22Rv1 (cell line): ENCODE results near the gene FAM120B.

ENCODE experiments used
- ZFX ChIP-seq: fragments of 450-650 bp; IDR thresholded peaks from 2 replicates; pipeline ENCODE4 v1.6.1; 2017; ENCODE audit warnings: antibody characterized with exemption, borderline replicate concordance
- TF ChIP-seq, protein P1 (sequence below): fragments of 450-650 bp; IDR thresholded peaks from 2 replicates; pipeline ENCODE4 v1.5.1; 2017; ENCODE audit warnings: mild to moderate bottlenecking

DNA sequence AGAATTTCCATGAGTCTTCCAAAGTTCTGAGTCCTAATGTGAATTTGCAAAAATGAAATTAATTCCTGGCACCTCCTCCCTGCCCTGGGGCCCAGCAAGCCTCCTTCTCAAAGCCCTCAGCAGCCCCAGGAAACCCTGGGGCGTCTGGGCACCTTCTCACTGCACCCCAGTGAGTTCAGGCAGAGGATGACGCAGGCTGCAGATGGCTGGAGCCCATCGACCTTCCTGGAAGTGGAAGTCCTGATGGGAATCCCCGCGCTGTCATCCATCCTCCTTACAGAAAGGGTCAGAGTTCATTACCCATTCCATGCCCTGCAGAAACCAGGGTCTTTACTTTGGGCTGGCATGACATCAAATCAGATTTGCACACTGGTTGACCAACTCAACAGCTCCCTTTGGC, 47.3 kb upstream of the FAM120B start:
- TF ChIP-seq, protein P1, sequence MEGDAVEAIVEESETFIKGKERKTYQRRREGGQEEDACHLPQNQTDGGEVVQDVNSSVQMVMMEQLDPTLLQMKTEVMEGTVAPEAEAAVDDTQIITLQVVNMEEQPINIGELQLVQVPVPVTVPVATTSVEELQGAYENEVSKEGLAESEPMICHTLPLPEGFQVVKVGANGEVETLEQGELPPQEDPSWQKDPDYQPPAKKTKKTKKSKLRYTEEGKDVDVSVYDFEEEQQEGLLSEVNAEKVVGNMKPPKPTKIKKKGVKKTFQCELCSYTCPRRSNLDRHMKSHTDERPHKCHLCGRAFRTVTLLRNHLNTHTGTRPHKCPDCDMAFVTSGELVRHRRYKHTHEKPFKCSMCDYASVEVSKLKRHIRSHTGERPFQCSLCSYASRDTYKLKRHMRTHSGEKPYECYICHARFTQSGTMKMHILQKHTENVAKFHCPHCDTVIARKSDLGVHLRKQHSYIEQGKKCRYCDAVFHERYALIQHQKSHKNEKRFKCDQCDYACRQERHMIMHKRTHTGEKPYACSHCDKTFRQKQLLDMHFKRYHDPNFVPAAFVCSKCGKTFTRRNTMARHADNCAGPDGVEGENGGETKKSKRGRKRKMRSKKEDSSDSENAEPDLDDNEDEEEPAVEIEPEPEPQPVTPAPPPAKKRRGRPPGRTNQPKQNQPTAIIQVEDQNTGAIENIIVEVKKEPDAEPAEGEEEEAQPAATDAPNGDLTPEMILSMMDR: no peak
- TF ChIP-seq ZFX: no peak
